SK-N-SH (cell line): Measurements from ENCODE around the gene WASF1. TPM values are rescaled to one million over a fixed set of nuclear protein-coding genes. Genes with fewer than 3 reads are reported as not detected.

ENCODE experiments used
- CTCF ChIA-PET: fragments of 300-600, 350-600 bp; formaldehyde crosslinking; extraction: SDS; loops from one replicate; lab custom pipeline; 2021; lab: Yijun Ruan, JAX
- POLR2A ChIA-PET: fragments of 350-600 bp; sonication (Branson Sonifier 250); formaldehyde crosslinking; extraction: SDS; loops from one replicate; lab custom pipeline; 2020; ENCODE audit warnings: antibody characterized with exemption, inconsistent platforms; lab: Yijun Ruan, JAX
- DNase-seq: peaks from one replicate; pipeline ENCODE4 v3.0.0; 2012
- H2AFZ ChIP-seq: fragments of 200-600 bp; sonication (generic); 2 replicates; pipeline ENCODE4 v1.8.1; 2016; ENCODE audit warnings: antibody characterized with exemption, mild to moderate bottlenecking, low read depth
- H3F3A ChIP-seq: fragments of 200-600 bp; sonication (generic); replicated peaks from 2 replicates; pipeline ENCODE3; 2016; ENCODE audit warnings: antibody characterized with exemption, mild to moderate bottlenecking; ENCODE audit not compliant: insufficient read depth
- H3K27ac ChIP-seq, 2 experiments: fragments of 200-500 bp in 1 of 2; fragments of 200-600 bp in 1 of 2; sonication (Bioruptor generic) in 1 of 2; sonication (generic), shearing (Covaris generic) in 1 of 2; 2 replicates each; pipeline versions ENCODE4 v1.5.1 to v1.6.1; 2014 to 2016; ENCODE audit warnings: low read depth in 2 of 2, inconsistent platforms in 1 of 2, low read length in 1 of 2, mild to moderate bottlenecking in 1 of 2, mixed read lengths in 1 of 2
- H3K27me3 ChIP-seq: fragments of 200-600 bp; sonication (generic), shearing (Covaris generic); 2 replicates; pipeline ENCODE4 v1.6.1; 2016; ENCODE audit warnings: mixed run types; ENCODE audit not compliant: insufficient read depth
- H3K36me3 ChIP-seq, 2 experiments: fragments of 200-500 bp in 1 of 2; fragments of 200-600 bp in 1 of 2; sonication (Bioruptor generic) in 1 of 2; sonication (generic) in 1 of 2; replicated peaks in 1 of 2; 2 replicates each; pipeline versions ENCODE3 to v1.5.1; 2014 to 2016; ENCODE audit warnings: low read length in 1 of 2, mild to moderate bottlenecking in 1 of 2; ENCODE audit not compliant: insufficient read depth in 2 of 2, control insufficient read depth in 1 of 2
- H3K4me1 ChIP-seq, 2 experiments: fragments of 200-500 bp in 1 of 2; fragments of 200-600 bp in 1 of 2; sonication (Bioruptor generic) in 1 of 2; sonication (generic), shearing (Covaris generic) in 1 of 2; 2 replicates each; pipeline versions ENCODE4 v1.5.1 to v1.6.1; 2014 to 2016; ENCODE audit warnings: low read depth in 1 of 2, low read length in 1 of 2, mixed run types in 1 of 2; ENCODE audit not compliant: insufficient read depth in 2 of 2, control insufficient read depth in 1 of 2
- H3K4me2 ChIP-seq: fragments of 200-600 bp; sonication (generic), shearing (Covaris generic); 2 replicates; pipeline ENCODE4 v1.6.1; 2017; ENCODE audit warnings: mixed run types
- H3K4me3 ChIP-seq, 2 experiments: fragments of 200-500 bp in 1 of 2; fragments of 200-600 bp in 1 of 2; sonication (Bioruptor generic) in 1 of 2; sonication (generic), shearing (Covaris generic) in 1 of 2; 2 replicates each; pipeline versions ENCODE4 v1.5.1 to v1.8.1; 2014 to 2016; ENCODE audit warnings: low read depth in 2 of 2, inconsistent platforms in 1 of 2, low read length in 1 of 2, mild to moderate bottlenecking in 1 of 2, mixed read lengths in 1 of 2, moderate library complexity in 1 of 2
- H3K79me2 ChIP-seq: fragments of 200-600 bp; sonication (generic); 2 replicates; pipeline ENCODE4 v1.8.1; 2017; ENCODE audit warnings: mild to moderate bottlenecking; ENCODE audit not compliant: insufficient read depth
- H3K9ac ChIP-seq: fragments of 200-600 bp; sonication (generic); 2 replicates; pipeline ENCODE4 v1.6.1; 2017; ENCODE audit warnings: mixed run types
- H3K9me2 ChIP-seq: fragments of 200-600 bp; sonication (generic); 2 replicates; pipeline ENCODE4 v1.6.1; 2017; ENCODE audit warnings: mixed run types
- H3K9me3 ChIP-seq: fragments of 200-600 bp; sonication (generic); 2 replicates; pipeline ENCODE4 v1.6.1; 2017; ENCODE audit warnings: mixed run types, mild to moderate bottlenecking, moderate library complexity
- H4K20me1 ChIP-seq: fragments of 200-600 bp; sonication (generic); 2 replicates; pipeline ENCODE4 v1.6.1; 2017; ENCODE audit warnings: mild to moderate bottlenecking, mixed run types; ENCODE audit not compliant: insufficient read depth
- CHD2 ChIP-seq: fragments of 150-350 bp; IDR thresholded peaks from 2 replicates; pipeline ENCODE4 v1.6.1; 2018; ENCODE audit warnings: low read length; ENCODE audit not compliant: partially characterized antibody
- EP300 ChIP-seq, 2 experiments: IDR thresholded peaks; 2 replicates each; pipeline versions ENCODE4 v1.4.0 to v1.6.1; 2012; ENCODE audit warnings: borderline replicate concordance in 1 of 2, low read depth in 1 of 2, low read length in 1 of 2
- EZH2phosphoT487 ChIP-seq: fragments of 200-600 bp; sonication (generic); IDR thresholded peaks from 2 replicates; pipeline ENCODE4 v1.6.1; 2017; ENCODE audit warnings: low read depth, mixed run types, mild to moderate bottlenecking, antibody characterized with exemption, moderate library complexity, borderline replicate concordance
- FOXJ3 ChIP-seq: sonication (generic); formaldehyde crosslinking; IDR thresholded peaks from 2 replicates; pipeline ENCODE4 v1.5.1; 2020; ENCODE audit warnings: mild to moderate bottlenecking, missing genetic modification reagents
- GATA2 ChIP-seq: sonication (generic); formaldehyde crosslinking; IDR thresholded peaks from 2 replicates; pipeline ENCODE4 v1.5.0; 2020; ENCODE audit warnings: mild to moderate bottlenecking, missing genetic modification reagents
- NRF1 ChIP-seq: IDR thresholded peaks from 2 replicates; pipeline ENCODE4 v1.6.1; 2012; ENCODE audit warnings: low read depth, mild to moderate bottlenecking, low read length
- POLR2AphosphoS5 ChIP-seq: IDR thresholded peaks from 2 replicates; pipeline ENCODE4 v1.6.1; 2012; ENCODE audit warnings: low read depth, low read length
- RCOR1 ChIP-seq: fragments of 150-350 bp; IDR thresholded peaks from 2 replicates; pipeline ENCODE4 v1.6.1; 2017; ENCODE audit warnings: antibody characterized with exemption, low read length
- RXRA ChIP-seq: IDR thresholded peaks from 2 replicates; pipeline ENCODE4 v1.4.0; 2012; ENCODE audit warnings: low read depth, mild to moderate bottlenecking, borderline replicate concordance
- TAF1 ChIP-seq: IDR thresholded peaks from 2 replicates; pipeline ENCODE4 v1.6.1; 2012; ENCODE audit warnings: low read depth, mild to moderate bottlenecking, low read length, moderate library complexity, borderline replicate concordance
- YY1 ChIP-seq: IDR thresholded peaks from 2 replicates; pipeline ENCODE4 v1.4.0; 2012; ENCODE audit warnings: low read depth, mild to moderate bottlenecking
- polyA plus RNA-seq, 3 experiments: library from polyadenylated mRNA; depleted of rRNA; stranded (reverse); fragments of >200 nt; gene quantifications; 2 replicates each; pipeline ENCODE4 v1.2.3, GENCODE V29; 2012
- TF ChIP-seq, protein P1 (sequence below): IDR thresholded peaks from 2 replicates; pipeline ENCODE4 v1.4.0; 2012; ENCODE audit warnings: low read depth, borderline replicate concordance
- TF ChIP-seq, protein P2 (sequence below): fragments of 200-600 bp; sonication (generic); IDR thresholded peaks from 2 replicates; pipeline ENCODE4 v1.6.1; 2017; ENCODE audit warnings: antibody characterized with exemption, mild to moderate bottlenecking, moderate library complexity
- TF ChIP-seq, protein P3 (sequence below): fragments of 150-350 bp; IDR thresholded peaks from 2 replicates; pipeline ENCODE4 v1.6.1; 2016; ENCODE audit warnings: mild to moderate bottlenecking, low read depth, low read length
- TF ChIP-seq, protein P4 (sequence below): fragments of 150-350 bp; IDR thresholded peaks from 2 replicates; pipeline ENCODE4 v1.6.1; 2017; ENCODE audit warnings: antibody characterized with exemption, low read length, low read depth, borderline replicate concordance
- TF ChIP-seq, protein P5 (sequence below): IDR thresholded peaks from 2 replicates; pipeline ENCODE4 v1.4.0; 2012; ENCODE audit warnings: low read depth
- TF ChIP-seq, protein P6 (sequence below): IDR thresholded peaks from 2 replicates; pipeline ENCODE4; 2012

The WASF1 gene
- polyA plus RNA-seq, 1 of the 3 experiments (the other 2 are of a cell fraction): 31.4 TPM

DNA sequence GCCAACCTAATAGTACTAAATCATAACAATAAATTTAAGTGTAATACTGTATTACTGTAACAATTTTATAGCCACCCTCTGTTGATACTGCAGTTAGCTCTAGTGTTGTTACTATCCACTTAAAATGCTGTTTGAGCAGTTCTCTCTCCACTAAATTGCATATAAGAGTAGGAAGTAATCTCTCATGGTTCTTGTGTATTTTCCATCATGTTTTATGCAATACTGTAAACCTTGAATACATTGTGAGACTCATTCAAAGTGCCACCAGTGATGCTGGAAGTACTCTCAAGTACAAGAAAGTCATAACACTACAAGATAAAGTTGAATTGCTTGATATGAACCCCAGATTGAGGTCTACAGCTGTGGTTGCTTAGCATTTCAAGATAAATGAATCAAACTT is 65.5 kb downstream of the WASF1 start:
- no peak for DNase-seq
- Histone ChIP-seq H3F3A (no peaks in the 10 kb centered on the region), H3K4me3 (no peak overlapping the region), H2AFZ (no peak overlapping the region), H3K4me2 (no peak overlapping the region), H3K4me1 (peaks cover 0 to 5% of the 10 kb centered on the region in 2 experiments; a peak in 3 of 4 replicates)
- TF ChIP-seq TAF1 (no peak), GATA2 (CRISPR knock-in tag) (no peak), YY1 (no peak), POLR2AphosphoS5 (no peak), FOXJ3 (no peak), EP300 (IDR thresholded peaks at IDR 0.05; ENCODE audit: borderline replicate concordance in 1 of 2, low read depth in 1 of 2, low read length in 1 of 2) (no peak), RXRA (no peak), RCOR1 (no peak), EZH2phosphoT487 (no peak), NRF1 (no peak), CHD2 (no peak)
- TF ChIP-seq, protein P1, sequence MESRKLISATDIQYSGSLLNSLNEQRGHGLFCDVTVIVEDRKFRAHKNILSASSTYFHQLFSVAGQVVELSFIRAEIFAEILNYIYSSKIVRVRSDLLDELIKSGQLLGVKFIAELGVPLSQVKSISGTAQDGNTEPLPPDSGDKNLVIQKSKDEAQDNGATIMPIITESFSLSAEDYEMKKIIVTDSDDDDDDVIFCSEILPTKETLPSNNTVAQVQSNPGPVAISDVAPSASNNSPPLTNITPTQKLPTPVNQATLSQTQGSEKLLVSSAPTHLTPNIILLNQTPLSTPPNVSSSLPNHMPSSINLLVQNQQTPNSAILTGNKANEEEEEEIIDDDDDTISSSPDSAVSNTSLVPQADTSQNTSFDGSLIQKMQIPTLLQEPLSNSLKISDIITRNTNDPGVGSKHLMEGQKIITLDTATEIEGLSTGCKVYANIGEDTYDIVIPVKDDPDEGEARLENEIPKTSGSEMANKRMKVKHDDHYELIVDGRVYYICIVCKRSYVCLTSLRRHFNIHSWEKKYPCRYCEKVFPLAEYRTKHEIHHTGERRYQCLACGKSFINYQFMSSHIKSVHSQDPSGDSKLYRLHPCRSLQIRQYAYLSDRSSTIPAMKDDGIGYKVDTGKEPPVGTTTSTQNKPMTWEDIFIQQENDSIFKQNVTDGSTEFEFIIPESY: no peak
- TF ChIP-seq, protein P2, sequence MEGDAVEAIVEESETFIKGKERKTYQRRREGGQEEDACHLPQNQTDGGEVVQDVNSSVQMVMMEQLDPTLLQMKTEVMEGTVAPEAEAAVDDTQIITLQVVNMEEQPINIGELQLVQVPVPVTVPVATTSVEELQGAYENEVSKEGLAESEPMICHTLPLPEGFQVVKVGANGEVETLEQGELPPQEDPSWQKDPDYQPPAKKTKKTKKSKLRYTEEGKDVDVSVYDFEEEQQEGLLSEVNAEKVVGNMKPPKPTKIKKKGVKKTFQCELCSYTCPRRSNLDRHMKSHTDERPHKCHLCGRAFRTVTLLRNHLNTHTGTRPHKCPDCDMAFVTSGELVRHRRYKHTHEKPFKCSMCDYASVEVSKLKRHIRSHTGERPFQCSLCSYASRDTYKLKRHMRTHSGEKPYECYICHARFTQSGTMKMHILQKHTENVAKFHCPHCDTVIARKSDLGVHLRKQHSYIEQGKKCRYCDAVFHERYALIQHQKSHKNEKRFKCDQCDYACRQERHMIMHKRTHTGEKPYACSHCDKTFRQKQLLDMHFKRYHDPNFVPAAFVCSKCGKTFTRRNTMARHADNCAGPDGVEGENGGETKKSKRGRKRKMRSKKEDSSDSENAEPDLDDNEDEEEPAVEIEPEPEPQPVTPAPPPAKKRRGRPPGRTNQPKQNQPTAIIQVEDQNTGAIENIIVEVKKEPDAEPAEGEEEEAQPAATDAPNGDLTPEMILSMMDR: no peak
- TF ChIP-seq, protein P3, sequence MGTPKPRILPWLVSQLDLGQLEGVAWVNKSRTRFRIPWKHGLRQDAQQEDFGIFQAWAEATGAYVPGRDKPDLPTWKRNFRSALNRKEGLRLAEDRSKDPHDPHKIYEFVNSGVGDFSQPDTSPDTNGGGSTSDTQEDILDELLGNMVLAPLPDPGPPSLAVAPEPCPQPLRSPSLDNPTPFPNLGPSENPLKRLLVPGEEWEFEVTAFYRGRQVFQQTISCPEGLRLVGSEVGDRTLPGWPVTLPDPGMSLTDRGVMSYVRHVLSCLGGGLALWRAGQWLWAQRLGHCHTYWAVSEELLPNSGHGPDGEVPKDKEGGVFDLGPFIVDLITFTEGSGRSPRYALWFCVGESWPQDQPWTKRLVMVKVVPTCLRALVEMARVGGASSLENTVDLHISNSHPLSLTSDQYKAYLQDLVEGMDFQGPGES: no peak
- TF ChIP-seq, protein P4, sequence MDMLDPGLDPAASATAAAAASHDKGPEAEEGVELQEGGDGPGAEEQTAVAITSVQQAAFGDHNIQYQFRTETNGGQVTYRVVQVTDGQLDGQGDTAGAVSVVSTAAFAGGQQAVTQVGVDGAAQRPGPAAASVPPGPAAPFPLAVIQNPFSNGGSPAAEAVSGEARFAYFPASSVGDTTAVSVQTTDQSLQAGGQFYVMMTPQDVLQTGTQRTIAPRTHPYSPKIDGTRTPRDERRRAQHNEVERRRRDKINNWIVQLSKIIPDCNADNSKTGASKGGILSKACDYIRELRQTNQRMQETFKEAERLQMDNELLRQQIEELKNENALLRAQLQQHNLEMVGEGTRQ: no peak
- TF ChIP-seq, protein P5, sequence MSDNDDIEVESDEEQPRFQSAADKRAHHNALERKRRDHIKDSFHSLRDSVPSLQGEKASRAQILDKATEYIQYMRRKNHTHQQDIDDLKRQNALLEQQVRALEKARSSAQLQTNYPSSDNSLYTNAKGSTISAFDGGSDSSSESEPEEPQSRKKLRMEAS: no peak
- TF ChIP-seq, protein P6, sequence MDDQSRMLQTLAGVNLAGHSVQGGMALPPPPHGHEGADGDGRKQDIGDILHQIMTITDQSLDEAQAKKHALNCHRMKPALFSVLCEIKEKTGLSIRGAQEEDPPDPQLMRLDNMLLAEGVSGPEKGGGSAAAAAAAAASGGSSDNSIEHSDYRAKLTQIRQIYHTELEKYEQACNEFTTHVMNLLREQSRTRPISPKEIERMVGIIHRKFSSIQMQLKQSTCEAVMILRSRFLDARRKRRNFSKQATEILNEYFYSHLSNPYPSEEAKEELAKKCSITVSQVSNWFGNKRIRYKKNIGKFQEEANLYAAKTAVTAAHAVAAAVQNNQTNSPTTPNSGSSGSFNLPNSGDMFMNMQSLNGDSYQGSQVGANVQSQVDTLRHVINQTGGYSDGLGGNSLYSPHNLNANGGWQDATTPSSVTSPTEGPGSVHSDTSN: no peak
- TF ChIP-seq, all 33 proteins: peak for 0
- CTCF ChIA-PET: interaction anchor here (0.9 to 1.4 kb wide), 2 partner anchors 12 to 23 kb away, joined by 3 to 4 read pairs; no protein-coding TSS in a partner anchor
- Histone ChIP-seq H3K9me2 (no peaks in the 10 kb centered on the region), H4K20me1 (no peaks in the 10 kb centered on the region), H3K79me2 (peaks cover 7% of the 10 kb centered on the region; the same call in 1 of the 2 replicates), H3K27ac (no peak overlapping the region; a peak in 1 of 4 replicates), H3K27me3 (no peaks in the 10 kb centered on the region), H3K9me3 (no peaks in the 10 kb centered on the region), H3K9ac (no peak overlapping the region), H3K36me3 (peaks cover 0 to 23% of the 10 kb centered on the region in 2 experiments)
- POLR2A ChIA-PET: no interaction called here
